Calu3 (cell line): Measurements from ENCODE around the gene NUDCD3. TPM values are rescaled to one million over a fixed set of nuclear protein-coding genes. Genes with fewer than 3 reads are reported as not detected.
A peak's percentile ranks its signal among the peaks of the same experiment; 100 is the strongest.

Experiments
- BruUV-seq: library from RNA; stranded (reverse); fragments of 400-500 nt; replicated peaks from 2 replicates; lab custom pipeline; 2021; lab: Mats Ljungman, UMichigan
- CTCF ChIA-PET: fragments of 300-600 bp; sonication (Branson Sonifier 250); formaldehyde crosslinking; loops from one replicate; lab custom pipeline; 2022; ENCODE audit warnings: antibody characterized with exemption; lab: Charles Lee
- DNase-seq: peaks from one replicate; pipeline ENCODE4 v3.0.0; 2022
- H3K27ac Mint-ChIP-seq: one replicate; pipeline ENCODE4 v1.8.0; 2022; ENCODE audit warnings: mixed read lengths; ENCODE audit not compliant: unreplicated experiment
- H3K27me3 Mint-ChIP-seq: one replicate; pipeline ENCODE4 v1.8.0; 2022; ENCODE audit warnings: mixed read lengths; ENCODE audit not compliant: unreplicated experiment
- H3K36me3 Mint-ChIP-seq: one replicate; pipeline ENCODE4 v1.8.0; 2022; ENCODE audit warnings: mild to moderate bottlenecking, moderate library complexity, mixed read lengths; ENCODE audit not compliant: insufficient read depth, unreplicated experiment
- H3K4me1 Mint-ChIP-seq: one replicate; pipeline ENCODE4 v1.8.0; 2022; ENCODE audit warnings: mild to moderate bottlenecking, low read depth, mixed read lengths; ENCODE audit not compliant: unreplicated experiment
- H3K4me3 Mint-ChIP-seq: one replicate; pipeline ENCODE4 v1.8.0; 2022; ENCODE audit warnings: mild to moderate bottlenecking, low read depth, moderate library complexity, mixed read lengths; ENCODE audit not compliant: unreplicated experiment
- H3K9me3 Mint-ChIP-seq: one replicate; pipeline ENCODE4 v1.8.0; 2022; ENCODE audit warnings: low read depth, mixed read lengths; ENCODE audit not compliant: unreplicated experiment
- intact Hi-C: fragments of 100-400 bp; cut with micrococcal nuclease; formaldehyde crosslinking; loops from one replicate; pipeline ENCODE4 v1.10.0; 2022; ENCODE audit not compliant: unreplicated experiment
- total RNA-seq: library from RNA; stranded (reverse); gene quantifications from 2 replicates; pipeline ENCODE4 v1.2.3, GENCODE V29; 2022
- TF ChIP-seq, protein P1 (sequence below): fragments of 200-600 bp; IDR thresholded peaks from one replicate; pipeline ENCODE4 v1.8.0; 2022; ENCODE audit warnings: antibody characterized with exemption; ENCODE audit not compliant: unreplicated experiment

Gene NUDCD3
- total RNA-seq, 1 experiment from 2014 or later = 176 TPM

DNA sequence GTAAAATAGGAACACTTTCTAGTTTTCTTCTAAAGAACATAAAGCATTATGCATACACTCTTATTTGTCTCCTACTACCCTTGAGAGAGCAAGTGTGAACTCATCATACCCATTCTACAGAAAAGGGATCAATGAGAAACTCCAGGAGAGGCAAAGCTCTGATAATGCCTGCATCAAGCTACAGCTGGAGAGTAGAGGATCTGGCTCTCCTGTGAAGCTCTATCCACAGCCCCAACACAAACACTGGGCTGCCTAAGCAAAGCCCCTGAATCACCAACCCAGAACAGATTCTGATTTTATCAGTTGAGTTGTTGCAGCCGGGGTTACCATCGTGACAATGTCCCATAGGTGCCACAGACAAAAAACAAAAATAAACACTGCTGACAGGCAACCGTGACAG lies 74.9 kb downstream of the NUDCD3 start:
- H3K27ac Mint-ChIP-seq = peak overlapping the region; percentile 45
- CTCF ChIA-PET = interaction anchor here (0.7 to 1.6 kb wide), 5 partner anchors 12 to 396 kb away, joined by 3 to 4 read pairs (median 4); no protein-coding TSS in a partner anchor
- no TSS peak for BruUV-seq

DNA sequence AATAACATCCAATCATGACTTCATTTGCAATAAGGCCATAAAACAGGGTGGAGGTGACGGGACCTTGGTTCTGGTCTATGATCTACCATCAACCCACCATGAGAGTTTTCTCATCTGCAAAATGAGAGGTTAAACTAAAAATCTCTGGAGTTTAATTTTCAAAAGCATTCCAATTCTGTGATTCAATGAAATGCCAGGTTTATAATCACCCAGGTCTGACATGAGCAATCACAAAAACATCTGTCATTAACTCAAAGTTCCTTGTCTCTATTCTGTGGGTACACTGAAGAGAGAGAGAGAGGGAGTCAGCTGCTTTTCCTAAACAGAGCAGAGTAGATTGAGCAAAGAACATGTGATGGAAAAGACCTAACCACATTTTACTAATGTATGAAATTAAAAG lies 75.4 kb downstream of the NUDCD3 start:
- intact Hi-C loops = no loop called here
- Mint-ChIP-seq H3K4me1 (peaks cover 44% of the 10 kb centered on the region), H3K4me3 (peak overlapping the region; percentile 25), H3K27ac (peak overlapping the region; percentile 45), H3K36me3 (peaks cover 27% of the 10 kb centered on the region), H3K9me3 (peaks cover 3% of the 10 kb centered on the region), H3K27me3 (no peaks in the 10 kb centered on the region)
- no peak for DNase-seq
- TF ChIP-seq, protein P1, sequence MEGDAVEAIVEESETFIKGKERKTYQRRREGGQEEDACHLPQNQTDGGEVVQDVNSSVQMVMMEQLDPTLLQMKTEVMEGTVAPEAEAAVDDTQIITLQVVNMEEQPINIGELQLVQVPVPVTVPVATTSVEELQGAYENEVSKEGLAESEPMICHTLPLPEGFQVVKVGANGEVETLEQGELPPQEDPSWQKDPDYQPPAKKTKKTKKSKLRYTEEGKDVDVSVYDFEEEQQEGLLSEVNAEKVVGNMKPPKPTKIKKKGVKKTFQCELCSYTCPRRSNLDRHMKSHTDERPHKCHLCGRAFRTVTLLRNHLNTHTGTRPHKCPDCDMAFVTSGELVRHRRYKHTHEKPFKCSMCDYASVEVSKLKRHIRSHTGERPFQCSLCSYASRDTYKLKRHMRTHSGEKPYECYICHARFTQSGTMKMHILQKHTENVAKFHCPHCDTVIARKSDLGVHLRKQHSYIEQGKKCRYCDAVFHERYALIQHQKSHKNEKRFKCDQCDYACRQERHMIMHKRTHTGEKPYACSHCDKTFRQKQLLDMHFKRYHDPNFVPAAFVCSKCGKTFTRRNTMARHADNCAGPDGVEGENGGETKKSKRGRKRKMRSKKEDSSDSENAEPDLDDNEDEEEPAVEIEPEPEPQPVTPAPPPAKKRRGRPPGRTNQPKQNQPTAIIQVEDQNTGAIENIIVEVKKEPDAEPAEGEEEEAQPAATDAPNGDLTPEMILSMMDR = no peak
- no TSS peak for BruUV-seq
- CTCF ChIA-PET = interaction anchor here (0.7 to 1.4 kb wide), 4 partner anchors 13 to 395 kb away, joined by 3 to 4 read pairs (median 4); no protein-coding TSS in a partner anchor

More for the DNA sequence above, 74.9 kb downstream of the NUDCD3 start:
- intact Hi-C loops = no loop called here
- TF ChIP-seq, protein P1 = no peak
- H3K4me1 Mint-ChIP-seq = peaks cover 49% of the 10 kb centered on the region
- no peak for DNase-seq
- H3K27me3 Mint-ChIP-seq = no peaks in the 10 kb centered on the region
- peaks cover 3% of the 10 kb centered on the region for H3K9me3 Mint-ChIP-seq
- H3K4me3 Mint-ChIP-seq = no peak overlapping the region
- H3K36me3 Mint-ChIP-seq = peaks cover 26% of the 10 kb centered on the region

DNA sequence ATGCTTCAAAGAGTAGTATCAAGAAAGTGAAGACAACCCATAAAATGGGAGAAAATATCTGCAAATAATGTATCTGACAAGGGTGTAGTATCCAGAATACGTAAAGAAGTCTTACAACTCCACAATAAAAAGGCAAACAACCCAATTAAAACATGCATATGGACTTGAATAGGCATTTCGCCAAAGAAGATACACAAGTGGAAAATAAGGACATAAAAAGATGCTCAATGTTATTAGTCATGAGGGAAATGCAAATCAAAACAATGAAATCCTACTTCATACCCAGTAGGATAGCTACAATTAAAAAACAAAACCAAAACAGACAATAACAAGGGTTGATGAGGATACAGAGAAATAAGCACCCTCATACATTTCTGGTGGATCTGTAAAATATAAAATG lies 79.2 kb downstream of the NUDCD3 start:
- Mint-ChIP-seq H3K27me3 (no peaks in the 10 kb centered on the region), H3K4me3 (no peak overlapping the region), H3K4me1 (peaks cover 26% of the 10 kb centered on the region), H3K36me3 (peaks cover 23% of the 10 kb centered on the region), H3K27ac (no peak overlapping the region), H3K9me3 (peaks cover 6% of the 10 kb centered on the region)
- no TSS peak for BruUV-seq
- intact Hi-C loops = no loop called here
- CTCF ChIA-PET = no interaction called here
- no peak for DNase-seq
- TF ChIP-seq, protein P1 = no peak

DNA sequence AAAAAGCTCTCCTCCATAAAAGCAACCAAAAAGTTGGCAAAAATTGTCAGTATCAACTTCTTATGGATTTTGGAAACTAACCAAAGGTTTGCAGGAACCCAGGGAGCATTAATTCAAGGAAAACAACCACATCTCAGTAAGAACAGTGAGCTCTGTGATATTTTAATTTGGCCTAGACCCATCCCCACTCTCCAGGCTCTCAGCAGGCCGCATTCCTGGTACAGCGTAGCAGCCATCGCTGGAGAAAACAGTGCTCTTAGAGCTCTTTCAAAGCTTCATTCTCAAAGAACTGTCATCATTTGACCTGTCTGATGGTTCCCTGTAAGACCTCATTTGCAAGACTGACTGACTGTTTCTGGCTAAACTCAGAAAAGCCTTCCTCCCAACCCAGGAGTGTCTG lies 81.9 kb downstream of the NUDCD3 start:
- DNase-seq = no peak
- no peaks in the 10 kb centered on the region for H3K27me3 Mint-ChIP-seq

More for the DNA sequence above, 81.9 kb downstream of the NUDCD3 start:
- Mint-ChIP-seq H3K4me3 (no peak overlapping the region), H3K36me3 (peaks cover 27% of the 10 kb centered on the region), H3K4me1 (no peaks in the 10 kb centered on the region), H3K27ac (no peak overlapping the region), H3K9me3 (peaks cover 6% of the 10 kb centered on the region)
- intact Hi-C loops = no loop called here
- TF ChIP-seq, protein P1 = no peak
- BruUV-seq = no TSS peak
- CTCF ChIA-PET = interaction anchor here (1.0 to 1.5 kb wide), 2 partner anchors 9 to 40 kb away, joined by 3 to 5 read pairs; no protein-coding TSS in a partner anchor
